Measurements from ENCODE around the gene WDR70.

GRCh38 chr5:37720550-37720952 lies 341.4 kb downstream of the WDR70 start:
- TF ChIP-seq CTCF (IDR thresholded peaks at IDR 0.05; ENCODE audit: low read depth, low read length, missing input control) (no peak), YY1 (IDR thresholded peaks at IDR 0.05) (no peak), GABPA (IDR thresholded peaks at IDR 0.05 in 1 of 2, conservative IDR thresholded peaks at IDR 0.05 in 1 of 2) (no peak), RAD21 (IDR thresholded peaks at IDR 0.05) (no peak), TAF1 (conservative IDR thresholded peaks at IDR 0.05) (no peak), JUND (IDR thresholded peaks at IDR 0.05) (no peak), ZBTB33 (IDR thresholded peaks at IDR 0.05) (no peak), HNF4G (IDR thresholded peaks at IDR 0.05) (no peak), SP1 (IDR thresholded peaks at IDR 0.05) (no peak), EGR1 (IDR thresholded peaks at IDR 0.05; ENCODE audit: low read depth in 2 of 2) (no peak)
- TF ChIP-seq, protein P1, sequence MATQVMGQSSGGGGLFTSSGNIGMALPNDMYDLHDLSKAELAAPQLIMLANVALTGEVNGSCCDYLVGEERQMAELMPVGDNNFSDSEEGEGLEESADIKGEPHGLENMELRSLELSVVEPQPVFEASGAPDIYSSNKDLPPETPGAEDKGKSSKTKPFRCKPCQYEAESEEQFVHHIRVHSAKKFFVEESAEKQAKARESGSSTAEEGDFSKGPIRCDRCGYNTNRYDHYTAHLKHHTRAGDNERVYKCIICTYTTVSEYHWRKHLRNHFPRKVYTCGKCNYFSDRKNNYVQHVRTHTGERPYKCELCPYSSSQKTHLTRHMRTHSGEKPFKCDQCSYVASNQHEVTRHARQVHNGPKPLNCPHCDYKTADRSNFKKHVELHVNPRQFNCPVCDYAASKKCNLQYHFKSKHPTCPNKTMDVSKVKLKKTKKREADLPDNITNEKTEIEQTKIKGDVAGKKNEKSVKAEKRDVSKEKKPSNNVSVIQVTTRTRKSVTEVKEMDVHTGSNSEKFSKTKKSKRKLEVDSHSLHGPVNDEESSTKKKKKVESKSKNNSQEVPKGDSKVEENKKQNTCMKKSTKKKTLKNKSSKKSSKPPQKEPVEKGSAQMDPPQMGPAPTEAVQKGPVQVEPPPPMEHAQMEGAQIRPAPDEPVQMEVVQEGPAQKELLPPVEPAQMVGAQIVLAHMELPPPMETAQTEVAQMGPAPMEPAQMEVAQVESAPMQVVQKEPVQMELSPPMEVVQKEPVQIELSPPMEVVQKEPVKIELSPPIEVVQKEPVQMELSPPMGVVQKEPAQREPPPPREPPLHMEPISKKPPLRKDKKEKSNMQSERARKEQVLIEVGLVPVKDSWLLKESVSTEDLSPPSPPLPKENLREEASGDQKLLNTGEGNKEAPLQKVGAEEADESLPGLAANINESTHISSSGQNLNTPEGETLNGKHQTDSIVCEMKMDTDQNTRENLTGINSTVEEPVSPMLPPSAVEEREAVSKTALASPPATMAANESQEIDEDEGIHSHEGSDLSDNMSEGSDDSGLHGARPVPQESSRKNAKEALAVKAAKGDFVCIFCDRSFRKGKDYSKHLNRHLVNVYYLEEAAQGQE (IDR thresholded peaks at IDR 0.05) = no peak
- TF ChIP-seq, protein P2, sequence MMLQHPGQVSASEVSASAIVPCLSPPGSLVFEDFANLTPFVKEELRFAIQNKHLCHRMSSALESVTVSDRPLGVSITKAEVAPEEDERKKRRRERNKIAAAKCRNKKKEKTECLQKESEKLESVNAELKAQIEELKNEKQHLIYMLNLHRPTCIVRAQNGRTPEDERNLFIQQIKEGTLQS (IDR thresholded peaks at IDR 0.05) = no peak
- TF ChIP-seq, protein P3, sequence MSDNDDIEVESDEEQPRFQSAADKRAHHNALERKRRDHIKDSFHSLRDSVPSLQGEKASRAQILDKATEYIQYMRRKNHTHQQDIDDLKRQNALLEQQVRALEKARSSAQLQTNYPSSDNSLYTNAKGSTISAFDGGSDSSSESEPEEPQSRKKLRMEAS (IDR thresholded peaks at IDR 0.05) = no peak

Measured in liver (tissue), 3 donors.